Stimulated activated naive CD4-positive, alpha-beta T cell treated with Interleukin-2 at 50 U/mL for 16 hours (primary cell): ENCODE results near the gene TVP23B.
A peak's percentile ranks its signal among the peaks of the same experiment; 100 is the strongest.
"Not testable (repeated sequence)": the region's sequence is repeated elsewhere in the genome, so short reads cannot be mapped to it uniquely, and the experiment has no call there.

ENCODE experiments used
- DNase-seq: peaks from one replicate; lab custom pipeline; 2025; lab: John Stamatoyannopoulos, UW

TVP23B gene

GRCh38 chr17:18780991-18781718, at the start of gene TVP23B:
TSS of gene TVP23B (plus strand) at chr17:18781183. CDS start at chr17:18781294, 111 bp downstream.
- peak; percentile 96 for DNase-seq

DNA sequence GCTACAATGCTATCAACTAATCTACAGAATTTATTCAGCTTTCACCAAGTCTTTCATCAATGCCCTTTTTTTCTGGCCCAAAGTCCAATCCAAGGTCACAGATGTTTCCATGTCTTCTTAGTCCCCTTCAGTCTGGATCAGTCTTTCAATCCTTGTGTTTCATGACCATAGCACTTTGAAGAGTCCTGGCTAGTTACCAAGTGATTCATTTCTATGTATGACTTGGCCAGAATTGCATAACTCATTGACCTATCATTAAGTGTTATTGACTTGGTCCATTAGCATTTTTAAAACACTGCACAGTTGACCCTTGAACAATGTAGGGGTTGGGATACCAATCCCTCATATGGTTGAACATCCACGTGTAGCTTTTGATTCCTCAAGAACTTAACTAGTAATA, 48.5 kb upstream of the TVP23B start:
- not testable (repeated sequence) for DNase-seq

DNA sequence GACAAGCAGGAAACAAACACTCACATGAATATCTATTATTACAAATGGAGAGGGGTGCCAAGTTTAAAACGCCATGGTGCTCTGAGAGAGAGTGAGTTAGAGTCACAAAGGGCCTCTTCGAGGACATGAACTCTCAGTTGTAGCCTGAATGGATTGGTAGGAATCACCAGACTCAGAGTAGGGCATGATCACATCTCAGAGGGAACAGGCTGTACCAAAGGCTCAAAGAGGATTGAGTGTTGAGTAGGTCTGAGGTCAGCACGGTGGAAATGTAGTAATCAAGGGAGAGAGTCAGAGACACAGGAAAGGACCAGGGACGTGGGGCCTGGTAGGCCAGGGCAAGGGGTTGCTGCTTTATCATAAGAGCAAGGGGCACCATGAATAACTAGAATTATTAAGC, 47.6 kb upstream of the TVP23B start:
- not testable (repeated sequence) for DNase-seq

- DNase-seq, result not testable (repeated sequence)
These were observed 41.2 kb upstream of the TVP23B start for GRCh38 chr17:18739616-18740391.

DNA sequence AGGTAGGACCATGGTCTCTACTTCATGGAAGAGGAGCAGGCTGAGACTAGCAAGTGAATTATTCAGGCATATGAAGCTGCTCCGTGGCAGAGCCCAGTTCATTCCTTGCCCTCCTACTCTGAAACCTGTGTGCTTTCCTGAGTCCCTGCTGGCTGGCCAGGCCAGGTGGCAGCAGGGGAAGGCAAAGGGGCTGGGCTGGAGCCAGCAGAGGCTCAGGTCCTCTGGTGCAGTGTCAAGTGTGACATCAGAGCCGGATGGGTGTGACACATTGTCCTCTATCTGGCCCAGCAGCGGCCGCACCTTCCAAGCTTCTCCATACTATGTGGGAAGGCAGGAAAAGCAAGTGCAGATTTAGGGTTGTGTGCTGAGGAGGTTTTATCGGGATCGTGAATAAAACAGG, 39.8 kb upstream of the TVP23B start:
- DNase-seq, result not testable (repeated sequence)

- DNase-seq, result not testable (repeated sequence)
These were observed 37.1 kb upstream of the TVP23B start, which contains the start of gene FBXW10 for GRCh38 chr17:18743699-18744421. TSS of gene FBXW10 (plus strand) at chr17:18744054. CDS start at chr17:18744245, 191 bp downstream.

DNA sequence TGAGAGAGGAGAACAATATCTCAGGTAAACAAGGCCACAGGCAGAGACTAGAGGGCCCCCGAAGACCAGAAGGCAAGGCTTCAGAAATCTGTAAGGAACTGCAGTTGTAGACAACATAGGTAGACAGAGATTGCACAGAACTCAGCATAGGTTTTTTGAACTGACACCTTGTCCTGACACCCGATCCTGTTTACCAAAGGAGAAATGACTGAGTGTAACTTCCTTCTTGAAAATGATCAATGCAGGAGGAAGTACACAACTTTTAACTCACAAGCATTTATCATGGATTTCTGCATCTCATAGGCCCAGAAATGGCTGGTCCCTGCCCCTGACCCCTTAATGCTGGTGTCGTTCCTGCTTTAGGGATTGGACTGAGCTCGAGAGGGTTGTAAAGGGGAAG, 36.3 kb upstream of the TVP23B start:
- DNase-seq, result not testable (repeated sequence)

DNA sequence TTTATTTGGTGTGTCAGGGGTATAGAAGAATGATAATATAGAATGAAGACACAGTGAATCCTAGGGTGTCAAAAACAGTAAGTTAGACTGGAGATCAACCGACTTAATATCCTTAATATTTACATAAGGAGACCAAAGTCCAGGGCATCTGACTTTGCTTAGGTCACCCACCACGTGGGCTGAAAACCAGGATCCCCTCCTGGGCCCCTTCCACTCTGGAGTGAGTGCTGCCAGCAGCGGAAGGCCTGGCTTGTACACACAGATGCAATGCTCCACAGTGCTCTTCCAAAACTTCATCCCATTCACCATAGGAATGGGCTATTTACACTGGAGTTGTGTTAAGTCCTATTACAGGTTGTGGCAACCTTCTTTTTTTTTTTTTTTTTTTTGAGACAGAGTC, 34.4 kb upstream of the TVP23B start:
- DNase-seq, result not testable (repeated sequence)

GRCh38 chr17:18747501-18747900, 33.5 kb upstream of the TVP23B start:
- DNase-seq, result not testable (repeated sequence)

DNA sequence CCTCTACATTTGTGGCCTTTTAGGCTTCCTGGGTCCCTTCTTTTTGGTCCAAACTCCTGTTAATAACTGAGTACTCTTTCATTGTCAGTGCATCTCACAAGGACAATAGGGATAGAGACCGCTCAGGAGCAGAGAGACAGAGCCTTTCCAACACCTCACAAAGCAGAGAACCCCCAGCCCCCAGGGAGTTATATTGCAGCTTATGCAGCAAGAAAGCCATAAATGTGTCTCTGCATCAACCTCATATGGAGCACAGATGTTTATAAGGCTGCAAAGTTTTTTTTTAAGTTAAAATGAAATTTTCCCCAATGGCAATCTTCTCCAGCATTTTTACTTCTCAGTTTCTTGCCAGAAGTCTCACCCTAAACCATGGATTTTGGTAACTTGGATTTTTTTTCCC, 30.7 kb upstream of the TVP23B start:
- not testable (repeated sequence) for DNase-seq

DNA sequence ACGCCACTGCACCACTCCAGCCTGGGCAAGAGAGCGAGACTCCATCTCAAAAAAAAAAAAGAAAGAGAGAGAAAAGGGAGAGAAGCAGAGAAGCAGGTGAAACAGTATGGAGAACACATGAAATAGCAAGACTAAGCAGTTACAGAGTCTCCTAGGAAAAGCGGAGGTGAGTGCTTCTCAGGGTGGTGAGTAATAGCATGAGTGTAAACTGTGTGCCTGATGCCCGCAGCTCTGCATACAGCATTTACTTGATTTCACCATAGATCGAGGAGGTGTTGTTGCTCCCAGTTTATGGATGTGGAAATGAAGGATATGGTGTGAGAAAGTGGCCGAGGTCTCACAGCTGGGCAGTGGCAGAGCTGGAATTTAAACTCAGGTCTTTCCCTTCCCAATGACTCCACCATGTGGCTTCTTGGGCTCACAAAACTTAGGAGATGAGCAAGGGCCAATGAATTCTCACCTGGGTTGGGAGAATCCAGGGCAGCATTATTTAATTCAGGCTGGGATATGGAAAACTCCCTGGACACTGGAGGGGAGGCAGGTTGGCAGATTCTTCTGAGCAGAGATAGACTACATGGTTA, 27.1 kb upstream of the TVP23B start:
- DNase-seq, result not testable (repeated sequence)

DNA sequence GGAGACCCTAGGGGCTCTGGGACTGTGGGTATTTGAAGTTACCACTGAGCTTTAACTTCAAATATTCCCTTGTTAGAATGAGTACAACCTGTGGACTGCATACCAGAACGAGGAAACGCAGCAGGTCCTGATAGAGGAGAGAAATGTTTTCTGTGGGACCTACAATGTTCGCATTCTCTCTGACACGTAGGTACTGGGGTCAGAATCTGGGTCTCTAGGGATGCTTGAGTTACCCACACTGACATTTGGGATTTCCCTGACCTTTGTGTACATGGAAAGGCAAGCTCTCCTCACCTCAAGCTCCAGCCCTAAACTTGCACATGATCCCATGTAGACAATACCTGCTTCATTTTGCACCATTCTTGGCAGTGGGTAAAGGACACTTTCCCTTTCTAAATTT, 25.0 kb upstream of the TVP23B start:
- DNase-seq, result not testable (repeated sequence)

DNA sequence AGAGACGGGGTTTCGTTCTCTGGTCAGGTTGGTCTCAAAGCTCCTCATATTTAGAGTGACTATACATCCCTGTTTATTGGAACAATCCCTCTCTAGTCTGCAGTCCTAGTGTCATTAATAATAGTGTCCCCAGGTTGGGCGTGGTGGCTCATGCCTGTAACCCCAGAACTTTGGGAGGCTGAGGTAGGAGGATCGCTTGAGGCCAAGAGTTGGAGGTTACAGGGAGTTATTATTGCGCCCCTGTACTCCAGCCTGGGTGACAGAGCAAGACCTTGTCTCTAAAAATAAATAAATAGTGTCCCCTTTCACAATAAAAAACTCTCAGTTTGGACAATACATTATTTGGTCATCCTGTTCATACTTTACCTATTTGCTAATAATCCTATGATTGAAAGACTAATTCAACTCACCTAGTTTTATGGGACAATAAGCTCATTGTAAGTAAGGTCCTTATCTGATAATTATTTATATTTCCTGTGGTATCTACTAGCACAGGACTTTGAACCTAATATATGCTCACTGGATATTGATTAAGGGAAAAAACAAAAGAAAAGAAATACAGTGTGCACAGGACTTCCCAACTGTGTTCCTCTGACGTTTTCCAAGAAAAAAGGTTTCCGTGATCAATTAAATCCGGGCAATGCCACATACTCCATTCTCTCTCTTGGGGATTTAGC, 23.5 kb upstream of the TVP23B start:
- not testable (repeated sequence) for DNase-seq

DNA sequence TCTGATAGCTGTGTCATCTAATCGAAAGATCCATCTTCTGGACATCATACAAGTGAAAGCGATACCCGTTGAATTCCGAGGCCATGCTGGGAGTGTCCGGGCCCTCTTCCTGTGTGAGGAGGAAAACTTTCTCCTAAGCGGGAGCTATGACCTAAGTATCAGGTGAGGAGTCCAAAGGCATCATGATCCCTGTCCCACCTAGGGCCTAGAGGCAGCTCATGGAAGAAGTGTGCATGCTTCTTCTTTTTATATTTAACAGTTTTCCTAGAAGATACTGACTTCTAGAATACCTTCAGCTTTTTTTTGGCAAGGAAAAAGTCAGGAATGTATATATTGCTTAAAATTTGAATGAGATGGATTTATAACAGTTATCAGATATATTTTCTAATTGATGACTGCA, 22.6 kb upstream of the TVP23B start:
- DNase-seq, result not testable (repeated sequence)

DNA sequence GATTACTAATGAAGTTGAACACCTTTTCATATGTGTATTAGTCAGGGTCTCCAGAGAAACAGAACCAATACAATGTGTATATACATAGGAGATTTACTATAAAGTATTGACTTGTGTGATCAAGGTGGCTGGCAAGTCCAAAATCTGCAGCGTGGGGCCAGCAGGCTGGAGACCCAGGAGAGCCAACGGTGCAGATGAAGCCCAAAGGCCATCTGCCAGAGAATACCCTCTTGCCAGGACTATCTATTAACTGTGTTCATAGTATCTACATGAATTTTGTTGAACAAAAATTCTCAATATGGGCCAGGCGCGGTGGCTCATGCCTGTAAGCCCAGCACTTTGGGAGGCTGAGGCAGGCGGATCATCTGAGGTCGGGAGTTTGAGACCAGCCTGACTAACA, 20.8 kb upstream of the TVP23B start:
- not testable (repeated sequence) for DNase-seq

- DNase-seq, result not testable (repeated sequence)
These were observed 10.4 kb upstream of the TVP23B start for GRCh38 chr17:18770572-18770971.

DNA sequence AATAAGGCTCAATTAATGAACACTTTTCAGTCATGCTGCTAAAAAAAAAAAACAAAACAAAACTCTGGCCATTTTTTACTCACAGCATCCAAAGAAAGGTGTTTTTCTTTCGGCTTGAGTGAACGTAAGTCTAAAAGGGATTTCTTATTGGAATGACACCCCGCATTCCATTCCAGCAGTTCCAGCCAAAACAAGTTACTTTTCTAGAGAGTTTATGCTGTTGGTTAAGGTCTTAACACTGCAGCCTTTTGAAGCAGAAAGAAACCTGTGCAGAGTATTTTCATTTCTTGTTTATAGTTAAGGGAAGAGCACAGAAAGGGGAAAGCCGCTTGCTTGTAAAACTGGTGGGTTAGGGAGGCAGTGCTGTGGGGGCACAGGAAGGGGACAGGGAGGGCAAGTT, 9.9 kb upstream of the TVP23B start:
- DNase-seq, result not testable (repeated sequence)

GRCh38 chr17:18772471-18772870, 8.5 kb upstream of the TVP23B start:
- no peak for DNase-seq

GRCh38 chr17:18781805-18782204, 822 bp downstream of the TVP23B start:
- DNase-seq, result not testable (repeated sequence)

DNA sequence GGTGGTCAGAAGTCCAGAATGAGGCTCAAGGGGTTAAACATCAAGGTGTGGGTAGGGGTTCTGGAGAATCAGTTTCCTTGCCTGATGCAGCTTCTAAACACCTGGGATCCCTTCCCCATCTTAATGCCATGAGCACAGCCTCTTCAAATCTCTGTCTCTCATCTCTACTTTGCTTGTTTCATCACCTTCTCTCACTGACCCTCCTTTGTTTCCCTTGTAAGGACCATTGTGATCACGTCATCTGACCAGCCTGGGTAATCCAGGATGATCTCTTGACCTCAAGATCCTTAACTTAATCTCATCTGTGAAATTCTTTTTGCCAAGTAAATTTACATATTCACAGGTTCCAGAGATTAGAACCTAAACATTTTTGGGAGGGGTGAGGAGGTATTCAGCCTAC, 5.0 kb downstream of the TVP23B start:
- DNase-seq, result not testable (repeated sequence)

DNA sequence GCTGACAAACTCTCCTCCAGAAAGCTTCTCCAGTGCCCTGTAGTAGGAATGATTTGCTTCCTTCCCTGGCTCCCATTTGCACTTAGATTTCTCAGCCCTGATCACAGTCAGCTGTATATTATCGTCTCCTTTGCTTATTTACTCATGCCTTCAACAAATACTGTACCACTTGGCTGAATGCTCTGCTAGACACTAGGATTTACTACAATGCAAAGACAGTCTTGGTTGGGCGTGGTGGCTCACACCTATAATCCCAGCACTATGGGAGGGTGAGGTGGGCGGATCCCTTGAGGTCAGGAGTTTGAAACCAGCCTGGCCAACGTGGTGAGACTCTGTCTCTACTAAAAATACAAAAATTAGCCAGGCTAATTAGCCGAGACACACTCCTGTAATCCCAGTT, 5.9 kb downstream of the TVP23B start:
- DNase-seq, result not testable (repeated sequence)
